ENCODE data around the gene KCNH1.

DNA sequence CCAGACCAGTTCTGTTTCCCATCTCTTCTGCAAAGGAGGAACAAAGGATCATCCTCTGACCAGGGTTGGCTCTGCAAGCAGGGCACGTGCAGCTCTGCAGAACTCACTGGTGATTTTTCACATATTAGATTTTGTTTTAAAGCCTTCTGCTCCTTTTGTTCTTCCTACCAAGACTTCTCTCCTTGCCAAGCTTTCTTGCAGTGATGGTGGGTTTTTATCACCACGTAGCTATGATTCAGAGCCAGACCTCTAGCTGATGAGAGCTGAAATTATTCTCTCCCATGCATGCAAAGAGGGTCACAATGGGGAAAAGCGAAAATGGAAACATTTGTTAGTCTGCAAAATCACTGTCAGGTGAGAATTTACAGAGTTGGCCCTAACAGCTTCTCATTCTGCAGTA lies 225.2 kb downstream of the KCNH1 start:
- TF ChIP-seq, protein P1, sequence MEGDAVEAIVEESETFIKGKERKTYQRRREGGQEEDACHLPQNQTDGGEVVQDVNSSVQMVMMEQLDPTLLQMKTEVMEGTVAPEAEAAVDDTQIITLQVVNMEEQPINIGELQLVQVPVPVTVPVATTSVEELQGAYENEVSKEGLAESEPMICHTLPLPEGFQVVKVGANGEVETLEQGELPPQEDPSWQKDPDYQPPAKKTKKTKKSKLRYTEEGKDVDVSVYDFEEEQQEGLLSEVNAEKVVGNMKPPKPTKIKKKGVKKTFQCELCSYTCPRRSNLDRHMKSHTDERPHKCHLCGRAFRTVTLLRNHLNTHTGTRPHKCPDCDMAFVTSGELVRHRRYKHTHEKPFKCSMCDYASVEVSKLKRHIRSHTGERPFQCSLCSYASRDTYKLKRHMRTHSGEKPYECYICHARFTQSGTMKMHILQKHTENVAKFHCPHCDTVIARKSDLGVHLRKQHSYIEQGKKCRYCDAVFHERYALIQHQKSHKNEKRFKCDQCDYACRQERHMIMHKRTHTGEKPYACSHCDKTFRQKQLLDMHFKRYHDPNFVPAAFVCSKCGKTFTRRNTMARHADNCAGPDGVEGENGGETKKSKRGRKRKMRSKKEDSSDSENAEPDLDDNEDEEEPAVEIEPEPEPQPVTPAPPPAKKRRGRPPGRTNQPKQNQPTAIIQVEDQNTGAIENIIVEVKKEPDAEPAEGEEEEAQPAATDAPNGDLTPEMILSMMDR (IDR thresholded peaks at IDR 0.05; ENCODE audit: poor library complexity, severe bottlenecking), result no peak
- TF ChIP-seq TAF1 (IDR thresholded peaks at IDR 0.05; ENCODE audit: low read depth), result no peak
- TF ChIP-seq EZH2 (IDR thresholded peaks at IDR 0.05; ENCODE audit: borderline replicate concordance, insufficient read depth, low read length, poor library complexity, severe bottlenecking), result no peak
- TF ChIP-seq, protein P2, sequence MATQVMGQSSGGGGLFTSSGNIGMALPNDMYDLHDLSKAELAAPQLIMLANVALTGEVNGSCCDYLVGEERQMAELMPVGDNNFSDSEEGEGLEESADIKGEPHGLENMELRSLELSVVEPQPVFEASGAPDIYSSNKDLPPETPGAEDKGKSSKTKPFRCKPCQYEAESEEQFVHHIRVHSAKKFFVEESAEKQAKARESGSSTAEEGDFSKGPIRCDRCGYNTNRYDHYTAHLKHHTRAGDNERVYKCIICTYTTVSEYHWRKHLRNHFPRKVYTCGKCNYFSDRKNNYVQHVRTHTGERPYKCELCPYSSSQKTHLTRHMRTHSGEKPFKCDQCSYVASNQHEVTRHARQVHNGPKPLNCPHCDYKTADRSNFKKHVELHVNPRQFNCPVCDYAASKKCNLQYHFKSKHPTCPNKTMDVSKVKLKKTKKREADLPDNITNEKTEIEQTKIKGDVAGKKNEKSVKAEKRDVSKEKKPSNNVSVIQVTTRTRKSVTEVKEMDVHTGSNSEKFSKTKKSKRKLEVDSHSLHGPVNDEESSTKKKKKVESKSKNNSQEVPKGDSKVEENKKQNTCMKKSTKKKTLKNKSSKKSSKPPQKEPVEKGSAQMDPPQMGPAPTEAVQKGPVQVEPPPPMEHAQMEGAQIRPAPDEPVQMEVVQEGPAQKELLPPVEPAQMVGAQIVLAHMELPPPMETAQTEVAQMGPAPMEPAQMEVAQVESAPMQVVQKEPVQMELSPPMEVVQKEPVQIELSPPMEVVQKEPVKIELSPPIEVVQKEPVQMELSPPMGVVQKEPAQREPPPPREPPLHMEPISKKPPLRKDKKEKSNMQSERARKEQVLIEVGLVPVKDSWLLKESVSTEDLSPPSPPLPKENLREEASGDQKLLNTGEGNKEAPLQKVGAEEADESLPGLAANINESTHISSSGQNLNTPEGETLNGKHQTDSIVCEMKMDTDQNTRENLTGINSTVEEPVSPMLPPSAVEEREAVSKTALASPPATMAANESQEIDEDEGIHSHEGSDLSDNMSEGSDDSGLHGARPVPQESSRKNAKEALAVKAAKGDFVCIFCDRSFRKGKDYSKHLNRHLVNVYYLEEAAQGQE (IDR thresholded peaks at IDR 0.05; ENCODE audit: borderline replicate concordance), result no peak

Data from neural cell (in vitro differentiated cells).